Midbrain (tissue), 1 donor: ENCODE data around the gene TSPAN14.
A peak's percentile ranks its signal among the peaks of the same experiment; 100 is the strongest.
"Not testable (repeated sequence)": the region's sequence is repeated elsewhere in the genome, so short reads cannot be mapped to it uniquely, and the experiment has no call there.

Experiments
- DNase-seq: peaks from one replicate; lab custom pipeline; 2025; lab: John Stamatoyannopoulos, UW

The TSPAN14 gene

GRCh38 chr10:80453842-80454512 is at the start of gene TSPAN14:
TSS of gene TSPAN14 (plus strand) at chr10:80454310. CDS start at chr10:80489234, 34,924 bp downstream.
- DNase-seq = peak; percentile 68

GRCh38 chr10:80405035-80405434 is 49.1 kb upstream of the TSPAN14 start:
- DNase-seq = no peak

GRCh38 chr10:80405626-80406025 is 48.5 kb upstream of the TSPAN14 start:
- DNase-seq = peak; percentile 23

GRCh38 chr10:80406204-80406603 is 47.9 kb upstream of the TSPAN14 start:
- no peak for DNase-seq

- peak; percentile 31 for DNase-seq
These were observed 46.3 kb upstream of the TSPAN14 start for GRCh38 chr10:80407812-80408241.

- peak; percentile 79 for DNase-seq
These were observed 45.6 kb upstream of the TSPAN14 start, which contains the start of gene PRXL2A for GRCh38 chr10:80408242-80409101. TSS of gene PRXL2A (plus strand) at chr10:80408551. CDS start at chr10:80420468, 11,917 bp downstream.

- no peak for DNase-seq
These were observed 45.0 kb upstream of the TSPAN14 start for GRCh38 chr10:80409121-80409520.

GRCh38 chr10:80410122-80410521 is 44.0 kb upstream of the TSPAN14 start:
- DNase-seq = no peak

- DNase-seq = no peak
These were observed 43.4 kb upstream of the TSPAN14 start for GRCh38 chr10:80410578-80411145.

- DNase-seq = no peak
These were observed 42.8 kb upstream of the TSPAN14 start for GRCh38 chr10:80411267-80411668.

- DNase-seq = no peak
These were observed 42.4 kb upstream of the TSPAN14 start for GRCh38 chr10:80411681-80412220.

GRCh38 chr10:80412486-80412885 is 41.6 kb upstream of the TSPAN14 start:
- DNase-seq = no peak

GRCh38 chr10:80413271-80413996 is 40.7 kb upstream of the TSPAN14 start:
- DNase-seq = no peak

- DNase-seq = no peak
These were observed 39.8 kb upstream of the TSPAN14 start for GRCh38 chr10:80414142-80414895.

GRCh38 chr10:80415734-80416478 is 38.2 kb upstream of the TSPAN14 start:
- DNase-seq = no peak

GRCh38 chr10:80416479-80417098 is 37.5 kb upstream of the TSPAN14 start:
- DNase-seq = peak; percentile 53

- not testable (repeated sequence) for DNase-seq
These were observed 36.9 kb upstream of the TSPAN14 start for GRCh38 chr10:80417256-80417655.

GRCh38 chr10:80421050-80421706 is 32.9 kb upstream of the TSPAN14 start:
- no peak for DNase-seq
